T47D (cell line): ENCODE results near the gene OR6B3.

Experiments
- DNase-seq, 2 experiments: peaks; one replicate each; pipeline versions ENCODE4 v3.0.0 to v3.0.0-alpha.2; 2011 to 2012; ENCODE audit warnings: low read depth in 1 of 2, low spot score in 1 of 2
- JUND ChIP-seq: IDR thresholded peaks from 2 replicates; pipeline ENCODE4 v1.6.1; 2012; ENCODE audit warnings: low read depth
- in situ Hi-C: cut with HindIII; loops from 2 replicates; pipeline ENCODE4 v1.10.0; 2016; ENCODE audit warnings: low sequenced_read_pairs, low pct_unique_long_range_greater_than_20kb

The OR6B3 gene

GRCh38 chr2:240053173-240054155 is at the start of gene OR6B3:
Gene OR6B3 (minus strand): TSS chr2:240053521.
- in situ Hi-C loops: no loop called here
- TF ChIP-seq JUND: no peak
- DNase-seq: no peak

DNA sequence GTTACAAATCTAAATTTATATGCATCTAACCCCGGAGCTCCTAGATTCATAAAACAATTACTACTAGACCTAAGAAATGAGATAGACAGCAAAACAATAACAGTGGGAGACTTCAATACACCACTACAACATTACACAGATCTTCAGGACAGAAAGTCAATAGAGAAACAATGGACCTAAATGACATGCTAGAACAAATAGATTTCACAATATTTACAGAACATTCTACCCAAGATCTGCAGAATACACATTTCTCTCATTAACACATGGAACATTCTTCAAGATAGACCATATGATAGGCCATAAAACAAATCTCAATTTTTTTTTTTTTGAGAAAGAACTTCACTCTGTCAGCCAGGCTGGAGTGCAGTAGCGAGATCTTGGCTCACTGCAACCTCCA is 45.0 kb upstream of the OR6B3 start:
- no peak for TF ChIP-seq JUND
- no peak for DNase-seq
- in situ Hi-C loops: no loop called here

DNA sequence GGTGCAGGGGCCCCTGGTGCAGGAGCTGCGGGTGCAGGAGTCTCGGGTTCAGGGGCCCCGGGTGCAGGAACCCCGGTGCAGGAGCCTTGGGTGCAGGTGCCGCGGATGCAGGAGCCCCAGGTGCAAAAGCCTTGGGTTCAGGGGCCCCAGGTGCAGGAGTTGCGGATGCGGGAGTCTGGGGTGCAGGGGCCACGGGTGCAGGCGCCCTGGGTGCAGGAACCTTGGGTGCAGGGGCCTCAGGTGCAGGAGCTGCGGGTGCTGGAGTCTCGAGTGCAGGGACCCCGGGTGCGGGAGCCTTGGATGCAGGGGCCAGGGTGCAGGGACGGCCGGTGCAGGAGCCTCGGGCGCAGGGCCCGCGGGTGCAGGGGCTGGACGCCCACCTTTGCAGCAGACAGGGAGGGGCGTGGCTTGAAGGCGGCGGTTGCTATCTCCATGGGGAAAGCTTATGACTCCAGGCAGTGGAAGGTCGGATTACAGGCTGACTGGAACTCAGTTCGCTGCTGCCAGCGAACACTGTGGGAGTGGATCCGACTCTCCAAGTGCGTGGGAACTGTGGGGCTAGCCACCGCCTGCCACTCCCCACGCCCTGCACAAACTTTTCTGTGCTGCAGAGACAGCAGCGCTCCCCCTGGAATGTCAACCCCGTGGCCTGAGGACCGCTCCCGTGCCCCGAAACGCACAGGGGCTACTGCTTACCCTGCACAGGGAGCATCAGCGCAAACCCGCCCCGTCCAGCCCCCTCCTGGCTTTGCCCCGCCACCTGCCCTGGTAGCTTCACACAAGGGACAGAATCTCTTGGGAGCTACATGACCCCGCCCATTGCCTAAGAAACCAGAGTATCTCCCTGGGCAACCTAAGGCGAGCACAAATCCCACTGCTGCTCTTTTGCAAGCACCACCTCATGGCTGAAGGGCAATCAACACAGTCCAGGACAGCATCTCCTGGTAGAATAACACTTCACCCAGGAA is 42.5 kb upstream of the OR6B3 start:
- DNase-seq: peak in 1 of 2 experiments; percentile 7
- in situ Hi-C loops: no loop called here
- no peak for TF ChIP-seq JUND

DNA sequence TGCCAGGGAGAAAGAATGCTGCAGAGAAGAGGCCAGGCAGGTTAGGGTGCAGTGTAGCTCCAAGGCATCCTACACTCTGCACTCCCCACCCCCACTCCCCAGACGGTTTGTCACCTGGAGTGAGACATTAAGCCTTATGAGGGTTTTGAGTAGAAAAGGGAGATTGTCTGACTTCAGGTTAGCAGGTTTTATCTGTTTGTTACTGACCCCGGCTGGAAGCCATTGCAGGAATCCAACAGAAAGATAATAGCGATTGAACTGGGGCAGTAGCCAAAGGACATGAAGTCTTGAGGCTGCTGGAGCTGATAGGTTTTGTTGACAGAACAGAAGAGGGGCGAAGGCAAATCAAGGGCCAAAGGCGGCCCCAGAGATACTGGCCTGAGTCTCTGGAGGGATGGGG is 36.0 kb upstream of the OR6B3 start:
- in situ Hi-C loops: no loop called here
- peak in 1 of 2 experiments; percentile 65 for DNase-seq
- no peak for TF ChIP-seq JUND

GRCh38 chr2:240086563-240086962 is 33.2 kb upstream of the OR6B3 start:
- DNase-seq: no peak
- in situ Hi-C loops: no loop called here
- TF ChIP-seq JUND: no peak

GRCh38 chr2:240078631-240079030 is 25.3 kb upstream of the OR6B3 start:
- DNase-seq: no peak
- no peak for TF ChIP-seq JUND
- in situ Hi-C loops: no loop called here

DNA sequence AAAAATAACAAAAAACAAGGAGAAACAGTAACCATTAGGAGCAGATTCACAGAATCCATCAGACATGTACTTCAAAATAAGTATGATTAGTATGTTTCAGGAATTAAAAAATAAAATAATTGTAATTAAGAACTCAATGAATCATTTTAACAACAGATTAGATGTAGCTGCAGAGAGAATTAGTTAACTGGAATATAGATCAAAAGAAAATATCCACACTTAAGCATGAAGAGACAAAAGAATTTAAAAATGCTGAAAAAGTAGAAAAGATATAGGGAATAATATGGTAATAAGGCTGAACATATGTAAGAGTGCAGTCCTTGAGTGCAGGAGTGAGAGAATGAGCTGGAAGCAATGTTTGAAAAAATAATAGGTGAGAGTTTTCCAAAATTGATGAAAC is 24.1 kb upstream of the OR6B3 start:
- in situ Hi-C loops: no loop called here
- TF ChIP-seq JUND: no peak
- no peak for DNase-seq

DNA sequence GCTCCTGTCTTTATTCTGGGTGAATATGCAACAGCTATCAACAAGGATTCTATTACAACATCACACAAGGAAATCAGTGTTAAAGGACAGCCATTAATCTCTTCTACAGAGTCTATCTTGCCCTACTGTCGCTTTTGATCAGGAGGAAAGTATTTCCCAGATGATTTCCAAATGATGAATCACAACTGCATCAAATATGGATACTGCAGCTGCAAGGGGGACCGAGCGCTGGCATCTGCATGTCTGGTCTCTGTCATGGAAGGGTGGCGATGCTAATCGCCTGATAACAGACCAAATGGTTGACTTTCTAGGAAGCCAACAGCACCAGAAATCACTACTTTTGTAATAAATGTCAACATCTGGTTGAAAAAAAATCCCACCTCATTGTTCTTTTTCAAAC is 21.2 kb upstream of the OR6B3 start:
- in situ Hi-C loops: no loop called here
- no peak for TF ChIP-seq JUND
- DNase-seq: no peak

DNA sequence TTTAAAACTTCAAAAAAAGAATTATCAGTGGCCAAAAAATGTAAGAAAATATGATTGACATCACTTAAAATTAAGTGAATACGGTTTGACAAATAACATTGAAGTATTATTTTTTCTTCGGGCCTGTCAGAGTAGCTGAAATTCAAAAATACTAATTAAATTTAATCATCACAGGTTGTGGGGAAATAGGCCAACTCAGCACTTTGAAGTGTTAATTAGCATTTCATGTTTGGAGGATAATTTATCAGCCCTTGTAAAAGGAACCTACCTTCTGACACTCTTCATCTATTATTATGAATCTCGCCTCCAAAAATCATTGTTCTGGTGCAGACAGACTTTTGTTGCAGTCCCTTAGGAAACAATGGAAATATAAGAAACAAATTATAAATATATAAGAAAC is 17.6 kb upstream of the OR6B3 start:
- no peak for DNase-seq
- no peak for TF ChIP-seq JUND
- in situ Hi-C loops: no loop called here

GRCh38 chr2:240069829-240070228 is 16.5 kb upstream of the OR6B3 start:
- TF ChIP-seq JUND: no peak
- in situ Hi-C loops: no loop called here
- DNase-seq: peak in 1 of 2 experiments; percentile 88

- TF ChIP-seq JUND: no peak
- no peak for DNase-seq
- in situ Hi-C loops: no loop called here
Measured at GRCh38 chr2:240068193-240068592, 14.9 kb upstream of the OR6B3 start.

GRCh38 chr2:240066489-240066888 is 13.2 kb upstream of the OR6B3 start:
- DNase-seq: peak in 1 of 2 experiments; percentile 61
- TF ChIP-seq JUND: no peak
- in situ Hi-C loops: no loop called here
